Pancreas (tissue), 10 donors: ENCODE data around the gene DOCK4. TPM values are rescaled to one million over a fixed set of nuclear protein-coding genes. Genes with fewer than 3 reads are reported as not detected.

ENCODE experiments used
- ATAC-seq, 4 donors: fragments of 200-7000 bp; cut with Tn5 transposase; one replicate each; pipeline versions ENCODE4 v1.8.0 to v1.9.1; 2020; ENCODE audit warnings: mild to moderate bottlenecking in 4 of 4, moderate library complexity in 4 of 4
- DNase-seq, 6 donors: peaks; one replicate each; pipeline ENCODE4 v3.0.0-alpha.2; 2020
- FAIRE-seq: peaks from 2 replicates; lab custom pipeline; 2012; peaks lifted over from hg19 to GRCh38; lab: Jason Lieb, UNC
- H3K27ac ChIP-seq, 4 donors: fragments of 200-600 bp; sonication (generic); 1 replicate in 3 of 4; 2 replicates in 1 of 4; pipeline versions ENCODE4 v1.5.0 to v1.8.0; 2020
- H3K27me3 ChIP-seq, 4 donors: fragments of 200-600 bp; one replicate each; pipeline ENCODE4 v1.8.0; 2021
- H3K36me3 ChIP-seq, 3 donors: fragments of 200-600 bp; sonication (generic) in 1 of 3; one replicate each; pipeline versions ENCODE4 v1.5.0 to v1.8.0; 2020 to 2021
- H3K4me1 ChIP-seq, 3 donors: fragments of 200-600 bp; one replicate each; pipeline ENCODE4 v1.8.0; 2021
- H3K4me3 ChIP-seq, 4 donors: fragments of 200-600 bp; sonication (generic) in 2 of 4; one replicate each; pipeline versions ENCODE4 v1.5.0 to v1.8.0; 2020 to 2021
- H3K9me3 ChIP-seq, 4 donors: fragments of 200-600 bp; one replicate each; pipeline ENCODE4 v1.8.0; 2021
- CTCF ChIP-seq, 4 donors: fragments of 200-600 bp; sonication (generic) in 3 of 4; IDR thresholded peaks; one replicate each; pipeline versions ENCODE4 v1.5.0 to v1.8.0; 2021; ENCODE audit warnings: antibody characterized with exemption in 4 of 4
- WGBS, 2 donors: extraction: QIAGEN DNeasy Blood & Tissue Kit; methylation state at CpG; one replicate each; pipeline ENCODE4 v1.1.7; 2013; 5-methylcytosine and 5-hydroxymethylcytosine counted together
- intact Hi-C, 3 donors: fragments of 100-400 bp; cut with DNase I; formaldehyde crosslinking; loops; one replicate each; pipeline versions ENCODE4 v1.11.1 to v1.14.2; 2022
- polyA plus RNA-seq, 2 donors: library from polyadenylated mRNA; stranded (reverse); fragments of 200-250 nt; gene quantifications; one replicate each; pipeline ENCODE4 v1.2.3, GENCODE V29; 2013
- total RNA-seq, 6 donors: library from RNA; stranded (reverse); fragmentation: NEBNext Ultra II Directional in 4 of 6; extraction: Animal tissue kit (Norgen Biotek cat#: 25700) in 4 of 6; gene quantifications; one replicate each; pipeline versions ENCODE4 v1.2.1 to v1.2.4, GENCODE V29; 2021 to 2023
- donor health status: healthy with polysubstance abuse.
- donor health status: DM: no; HTN: no; CAD: no; lungs with moderate emphysema.
- donor health status: DM: no; HTN: no; CAD: no.
- donor health status: control.
- donor health status: control.
- donor health status: Bipolar disorder and iron deficiency.
- donor health status: DM: yes; HTN: yes; CAD: no.
- donor health status: DM: no; HTN: no; CAD: no.
- donor health status: DM: no; HTN: no; CAD: no.
- donor health status: DM: yes; HTN: yes; CAD: no.

DOCK4 gene
- total and polyA plus RNA-seq, 8 donors, result 5.4 to 15.5 (median 6.1) TPM

- FAIRE-seq, result no peak
- Histone ChIP-seq H3K4me1 (peaks cover 0 to 15% (median 5%) of the 10 kb centered on the region in 3 donors), H3K9me3 (no peaks in the 10 kb centered on the region), H3K4me3 (no peak overlapping the region), H3K27me3 (no peaks in the 10 kb centered on the region), H3K36me3 (no peaks in the 10 kb centered on the region), H3K27ac (no peak overlapping the region)
- no peak for DNase-seq
- 98 to 100% methylated on average over 2 of the region's 2 CpGs for WGBS, 2 donors
- intact Hi-C loops, result no loop called here
- no peak for ATAC-seq
- TF ChIP-seq CTCF (IDR thresholded peaks at IDR 0.05), result no peak
These were observed 6.4 kb upstream of the DOCK4 start for GRCh38 chr7:112212571-112212970.

- H3K4me1 ChIP-seq, result peaks cover 0 to 15% (median 5%) of the 10 kb centered on the region in 3 donors
- intact Hi-C loops, result no loop called here
- TF ChIP-seq CTCF (IDR thresholded peaks at IDR 0.05), result no peak
- ATAC-seq, result peak in 2 of 4 donors; percentile 14 to 24
- no peaks in the 10 kb centered on the region for H3K9me3 ChIP-seq
- WGBS, 2 donors, result 2 to 6% methylated on average over 1 of the region's 1 CpG
- H3K36me3 ChIP-seq, result no peaks in the 10 kb centered on the region
- no peak overlapping the region for H3K4me3 ChIP-seq
- peak overlapping the region in 3 of 4 donors; percentile 28 to 44 (median 37) for H3K27ac ChIP-seq
- no peak for FAIRE-seq
- DNase-seq, result no peak
- H3K27me3 ChIP-seq, result no peaks in the 10 kb centered on the region
These were observed 5.2 kb upstream of the DOCK4 start for GRCh38 chr7:112211348-112211907.

GRCh38 chr7:112207765-112208164 is 1.6 kb upstream of the DOCK4 start:
- peak overlapping the region in 1 of 4 donors; percentile 82 for H3K27ac ChIP-seq
- peak overlapping the region in 1 of 4 donors; percentile 80 for H3K4me3 ChIP-seq
- no peak for FAIRE-seq
- H3K9me3 ChIP-seq, result no peaks in the 10 kb centered on the region
- ATAC-seq, result no peak
- H3K27me3 ChIP-seq, result no peaks in the 10 kb centered on the region
- no peak for TF ChIP-seq CTCF (IDR thresholded peaks at IDR 0.05)
- WGBS, 2 donors, result 74 to 80% methylated on average over 6 of the region's 6 CpGs
- no peak for DNase-seq
- no peaks in the 10 kb centered on the region for H3K36me3 ChIP-seq
- peaks cover 3 to 22% (median 5%) of the 10 kb centered on the region in 3 donors for H3K4me1 ChIP-seq
- intact Hi-C loops, result no loop called here

- intact Hi-C loops, result no loop called here
- DNase-seq (no peak), ATAC-seq (peak in 3 of 4 donors; percentile 0 to 1 (median 1))
These were observed 893 bp upstream of the DOCK4 start for GRCh38 chr7:112206991-112207592.

More at GRCh38 chr7:112206991-112207592, 893 bp upstream of the DOCK4 start:
- peak overlapping the region; percentile 79 to 86 (median 84) for H3K27ac ChIP-seq
- H3K4me3 ChIP-seq, result peak overlapping the region; percentile 75 to 89 (median 78)
- peaks cover 3 to 25% (median 5%) of the 10 kb centered on the region in 3 donors for H3K4me1 ChIP-seq
- FAIRE-seq, result no peak
- no peaks in the 10 kb centered on the region for H3K27me3 ChIP-seq
- H3K9me3 ChIP-seq, result no peaks in the 10 kb centered on the region
- no peaks in the 10 kb centered on the region for H3K36me3 ChIP-seq
- TF ChIP-seq CTCF (IDR thresholded peaks at IDR 0.05), result no peak
- 0 to 1% methylated on average over 14 of the region's 14 CpGs for WGBS, 2 donors
